ENCODE measurements around the gene SPOCK2. TPM values are rescaled to one million over a fixed set of nuclear protein-coding genes. Genes with fewer than 3 reads are reported as not detected.

The SPOCK2 gene
- 0.11 and 0.12 TPM in 2 replicates for total RNA-seq

GRCh38 chr10:72087969-72088888, at the start of gene SPOCK2:
Gene SPOCK2 (minus strand): TSS chr10:72088551. CDS start chr10:72088328, 223 bp downstream.

Other genes with a start within 250 kb of the SPOCK2 start
- 481 and 1,349 TPM in 2 replicates for gene PSAP, start 237.3 kb downstream of the SPOCK2 start, total RNA-seq
- gene CHST3, start 124.2 kb downstream of the SPOCK2 start, total RNA-seq: 22.8 and 27.9 TPM in 2 replicates
- 28.3 and 39.5 TPM in 2 replicates for gene ANAPC16, start 127.5 kb upstream of the SPOCK2 start, total RNA-seq
- 23.6 and 26.2 TPM in 2 replicates for gene ASCC1, start 127.7 kb upstream of the SPOCK2 start, total RNA-seq
- gene DDIT4, start 185.4 kb upstream of the SPOCK2 start, total RNA-seq: 317 and 486 TPM in 2 replicates

Data from uterine smooth muscle cell (primary cell).